ENCODE measurements around the gene OR5D13. TPM values are rescaled to one million over a fixed set of nuclear protein-coding genes. Genes with fewer than 3 reads are reported as not detected.

Gene OR5D13
- not detected for polyA plus RNA-seq (ENCODE audit: insufficient read length in 4 of 4)

GRCh38 chr11:55773138-55773537 is at the start of gene OR5D13:
TSS of gene OR5D13 (plus strand) at chr11:55773438. CDS start at chr11:55773438, 0 bp downstream.
- DNase-seq (ENCODE audit: low read depth in 4 of 4, low spot score in 3 of 4), result no peak

GRCh38 chr11:55726715-55727324 is 46.4 kb upstream of the OR5D13 start:
- DNase-seq (ENCODE audit: low read depth in 4 of 4, low spot score in 3 of 4), result no peak

- DNase-seq (ENCODE audit: low read depth in 4 of 4, low spot score in 3 of 4), result no peak
Observed at GRCh38 chr11:55732936-55733335, 40.3 kb upstream of the OR5D13 start.

- DNase-seq (ENCODE audit: low read depth in 4 of 4, low spot score in 3 of 4), result no peak
Observed at GRCh38 chr11:55791606-55792005, 18.4 kb downstream of the OR5D13 start.

- no peak for DNase-seq (ENCODE audit: low read depth in 4 of 4, low spot score in 3 of 4)
Observed at GRCh38 chr11:55793321-55793720, 20.1 kb downstream of the OR5D13 start.

GRCh38 chr11:55795256-55795655 is 22.0 kb downstream of the OR5D13 start, which contains the start of gene OR5D14:
TSS of gene OR5D14 (plus strand) at chr11:55795556. CDS start at chr11:55795556, 0 bp downstream.
- DNase-seq (ENCODE audit: low read depth in 4 of 4, low spot score in 3 of 4), result no peak

GRCh38 chr11:55806248-55806647 is 33.0 kb downstream of the OR5D13 start:
- DNase-seq (ENCODE audit: low read depth in 4 of 4, low spot score in 3 of 4), result no peak

- DNase-seq (ENCODE audit: low read depth in 4 of 4, low spot score in 3 of 4), result no peak
Observed at GRCh38 chr11:55811067-55811466, 37.8 kb downstream of the OR5D13 start, which contains the start of gene OR5L1. TSS of gene OR5L1 (plus strand) at chr11:55811367. CDS start at chr11:55811467, 100 bp downstream.

- DNase-seq (ENCODE audit: low read depth in 4 of 4, low spot score in 3 of 4), result no peak
Observed at GRCh38 chr11:55819330-55819729, 46.1 kb downstream of the OR5D13 start, which contains the start of gene OR5D18. TSS of gene OR5D18 (plus strand) at chr11:55819630. CDS start at chr11:55819630, 0 bp downstream.

Other genes with a start within 250 kb of the OR5D13 start
- gene OR4C15, start 219.0 kb upstream of the OR5D13 start, polyA plus RNA-seq (ENCODE audit: insufficient read length in 4 of 4), result not detected
- gene OR4C16, start 201.3 kb upstream of the OR5D13 start, polyA plus RNA-seq (ENCODE audit: insufficient read length in 4 of 4), result not detected
- gene OR4C11, start 165.8 kb upstream of the OR5D13 start, polyA plus RNA-seq (ENCODE audit: insufficient read length in 4 of 4), result not detected
- gene OR4P4, start 138.3 kb upstream of the OR5D13 start, polyA plus RNA-seq (ENCODE audit: insufficient read length in 4 of 4), result under 1 TPM; 0.07 to 0.14 (median 0.09) TPM
- not detected for gene OR4S2, start 125.1 kb upstream of the OR5D13 start, polyA plus RNA-seq (ENCODE audit: insufficient read length in 4 of 4)
- gene OR4C6, start 111.2 kb upstream of the OR5D13 start, polyA plus RNA-seq (ENCODE audit: insufficient read length in 4 of 4), result not detected
- not detected for gene OR5D14, start 22.1 kb downstream of the OR5D13 start, polyA plus RNA-seq (ENCODE audit: insufficient read length in 4 of 4)
- gene OR5L1, start 37.9 kb downstream of the OR5D13 start, polyA plus RNA-seq (ENCODE audit: insufficient read length in 4 of 4), result not detected
- gene OR5D18, start 46.2 kb downstream of the OR5D13 start, polyA plus RNA-seq (ENCODE audit: insufficient read length in 4 of 4), result not detected
- gene OR5L2, start 53.8 kb downstream of the OR5D13 start, polyA plus RNA-seq (ENCODE audit: insufficient read length in 4 of 4), result not detected
- gene OR5D16, start 65.3 kb downstream of the OR5D13 start, polyA plus RNA-seq (ENCODE audit: insufficient read length in 4 of 4), result not detected
- gene TRIM51, start 109.9 kb downstream of the OR5D13 start, polyA plus RNA-seq (ENCODE audit: insufficient read length in 4 of 4), result not detected
- not detected for gene OR5W2, start 141.1 kb downstream of the OR5D13 start, polyA plus RNA-seq (ENCODE audit: insufficient read length in 4 of 4)
- not detected for gene OR5I1, start 163.0 kb downstream of the OR5D13 start, polyA plus RNA-seq (ENCODE audit: insufficient read length in 4 of 4)
- gene OR10AG1, start 196.5 kb downstream of the OR5D13 start, polyA plus RNA-seq (ENCODE audit: insufficient read length in 4 of 4), result not detected
- gene OR5F1, start 221.2 kb downstream of the OR5D13 start, polyA plus RNA-seq (ENCODE audit: insufficient read length in 4 of 4), result not detected

Data from right renal pelvis (tissue), 4 donors.